DOHH2 (cell line): Measurements from ENCODE around the gene PCNX4.
A peak's percentile ranks its signal among the peaks of the same experiment; 100 is the strongest.
"Not testable (repeated sequence)": the region's sequence is repeated elsewhere in the genome, so short reads cannot be mapped to it uniquely, and the experiment has no call there.

Experiments used
- H3F3A ChIP-seq: fragments of 200-600 bp; sonication (generic), shearing (Covaris generic); 2 replicates; pipeline ENCODE4 v1.6.0; 2016; ENCODE audit warnings: antibody characterized with exemption, mild to moderate bottlenecking; ENCODE audit not compliant: control insufficient read depth, insufficient read depth
- H3K27ac ChIP-seq: fragments of 200-600 bp; sonication (generic); 2 replicates; pipeline ENCODE4 v1.5.1; 2014; ENCODE audit warnings: low read depth, mild to moderate bottlenecking, low read length, moderate library complexity
- H3K27me3 ChIP-seq: fragments of 200-600 bp; sonication (generic); 2 replicates; pipeline ENCODE4 v1.6.1; 2014; ENCODE audit warnings: mild to moderate bottlenecking, low read length, mixed read lengths; ENCODE audit not compliant: control insufficient read depth
- H3K36me3 ChIP-seq: fragments of 200-600 bp; sonication (generic); 2 replicates; pipeline ENCODE4 v1.6.1; 2014; ENCODE audit warnings: mild to moderate bottlenecking, low read length, moderate library complexity, mixed read lengths; ENCODE audit not compliant: control insufficient read depth
- H3K4me1 ChIP-seq: fragments of 200-600 bp; sonication (generic); 2 replicates; pipeline ENCODE4 v1.6.1; 2014; ENCODE audit warnings: mild to moderate bottlenecking, low read length, mixed read lengths; ENCODE audit not compliant: control insufficient read depth
- H3K4me2 ChIP-seq: fragments of 200-600 bp; sonication (generic); 2 replicates; pipeline ENCODE4 v1.6.0; 2014; ENCODE audit warnings: mild to moderate bottlenecking, low read length, moderate library complexity
- H3K4me3 ChIP-seq: fragments of 200-600 bp; sonication (generic); 2 replicates; pipeline ENCODE4 v1.5.1; 2014; ENCODE audit warnings: mild to moderate bottlenecking, low read length, mixed read lengths
- H3K79me2 ChIP-seq: fragments of 200-600 bp; sonication (generic); 2 replicates; pipeline ENCODE4 v1.6.1; 2014; ENCODE audit warnings: mild to moderate bottlenecking, low read length, mixed read lengths; ENCODE audit not compliant: control insufficient read depth
- H3K9me2 ChIP-seq: fragments of 200-600 bp; sonication (generic); replicated peaks from 2 replicates; pipeline ENCODE4 v1.6.1; 2014; ENCODE audit warnings: mild to moderate bottlenecking, low read length, mixed read lengths; ENCODE audit not compliant: control insufficient read depth
- H3K9me3 ChIP-seq: fragments of 200-600 bp; sonication (generic); 2 replicates; pipeline ENCODE4 v1.6.1; 2014; ENCODE audit warnings: antibody characterized with exemption, low read length, mixed read lengths; ENCODE audit not compliant: control insufficient read depth, insufficient read depth
- H4K20me1 ChIP-seq: fragments of 200-600 bp; sonication (generic); 2 replicates; pipeline ENCODE4 v1.6.0; 2014; ENCODE audit warnings: low read depth, mild to moderate bottlenecking, antibody characterized with exemption, low read length, moderate library complexity; ENCODE audit not compliant: control insufficient read depth, insufficient read depth
- EZH2phosphoT487 ChIP-seq: fragments of 200-600 bp; sonication (generic); IDR thresholded peaks from 2 replicates; pipeline ENCODE4 v1.6.1; 2017; ENCODE audit warnings: borderline replicate concordance, mild to moderate bottlenecking, antibody characterized with exemption, low read length, moderate library complexity, mixed read lengths
- TF ChIP-seq, protein P1 (sequence below): fragments of 200-600 bp; sonication (generic); IDR thresholded peaks from one replicate; pipeline ENCODE4 v1.5.1; 2014; ENCODE audit warnings: antibody characterized with exemption, mild to moderate bottlenecking, low read depth, low read length; ENCODE audit not compliant: poor library complexity, severe bottlenecking

The PCNX4 gene

DNA sequence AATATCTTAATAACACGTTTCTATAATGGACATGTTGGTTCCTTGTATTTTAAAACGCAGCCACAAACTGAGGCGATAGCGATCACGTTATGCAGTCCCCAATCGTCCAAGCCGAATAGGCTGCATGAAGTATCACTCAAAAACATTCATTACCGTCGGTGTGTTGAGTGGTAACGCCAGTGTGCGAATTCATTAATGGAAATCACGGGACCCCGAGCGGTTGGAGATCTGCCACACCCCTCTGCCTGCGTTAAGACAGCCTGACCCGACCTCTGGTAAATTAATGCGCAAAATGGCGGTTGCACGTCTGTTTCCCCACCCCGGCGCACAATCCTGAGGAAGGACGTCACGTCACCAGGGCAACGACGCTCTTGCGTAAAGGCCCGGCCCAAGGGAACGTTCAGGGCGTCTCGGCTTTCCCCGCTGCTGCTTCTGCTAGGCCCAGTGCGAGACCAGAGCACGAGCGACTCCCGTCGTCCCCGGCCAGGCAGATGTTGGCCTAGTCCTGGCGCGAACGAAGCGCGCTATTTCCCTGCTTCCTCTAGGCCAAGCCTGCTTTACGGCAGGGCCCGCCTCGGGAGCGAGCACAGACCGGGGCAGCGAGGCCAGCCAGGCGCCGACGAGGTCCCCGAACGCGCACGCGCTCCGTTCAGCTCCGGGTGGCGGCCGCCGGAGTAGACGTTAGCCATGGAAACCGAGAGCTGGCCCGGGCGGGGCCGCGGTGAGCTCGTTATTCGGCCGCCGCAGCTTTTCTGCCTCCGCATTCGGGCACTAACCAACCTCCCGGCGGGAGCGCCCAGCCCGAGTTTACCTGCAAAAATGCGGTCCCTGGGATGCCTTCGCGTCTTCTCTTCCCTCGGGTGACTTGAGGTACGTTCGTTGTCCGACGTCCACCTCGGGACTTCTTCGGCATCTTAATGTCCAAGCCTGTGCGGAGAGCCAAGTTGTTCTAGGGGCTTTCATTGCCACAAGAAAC is at the start of gene PCNX4:
Gene PCNX4, plus strand, starts transcription at position 374 of the 976 bp plus-strand sequence. CDS start 15,716 bp downstream, outside the sequence.
- no peaks in the 10 kb centered on the region for H3K9me3 ChIP-seq
- H3K4me3 ChIP-seq, result peak within 1 kb of the TSS; percentile 99
- H3F3A ChIP-seq, result peaks cover 3% of the 10 kb centered on the region; the same call in 1 of the 2 replicates
- H3K27ac ChIP-seq, result peak within 1 kb of the TSS; percentile 86
- peaks cover 32% of the 10 kb centered on the region for H3K4me1 ChIP-seq
- H4K20me1 ChIP-seq, result no peaks in the 10 kb centered on the region
- peaks cover 25% of the 10 kb centered on the region for H3K36me3 ChIP-seq
- H3K4me2 ChIP-seq, result peak within 1 kb of the TSS; percentile 68
- no peaks in the 10 kb centered on the region for H3K27me3 ChIP-seq
- no peaks in the 10 kb centered on the region for H3K9me2 ChIP-seq
- TF ChIP-seq, protein P1, sequence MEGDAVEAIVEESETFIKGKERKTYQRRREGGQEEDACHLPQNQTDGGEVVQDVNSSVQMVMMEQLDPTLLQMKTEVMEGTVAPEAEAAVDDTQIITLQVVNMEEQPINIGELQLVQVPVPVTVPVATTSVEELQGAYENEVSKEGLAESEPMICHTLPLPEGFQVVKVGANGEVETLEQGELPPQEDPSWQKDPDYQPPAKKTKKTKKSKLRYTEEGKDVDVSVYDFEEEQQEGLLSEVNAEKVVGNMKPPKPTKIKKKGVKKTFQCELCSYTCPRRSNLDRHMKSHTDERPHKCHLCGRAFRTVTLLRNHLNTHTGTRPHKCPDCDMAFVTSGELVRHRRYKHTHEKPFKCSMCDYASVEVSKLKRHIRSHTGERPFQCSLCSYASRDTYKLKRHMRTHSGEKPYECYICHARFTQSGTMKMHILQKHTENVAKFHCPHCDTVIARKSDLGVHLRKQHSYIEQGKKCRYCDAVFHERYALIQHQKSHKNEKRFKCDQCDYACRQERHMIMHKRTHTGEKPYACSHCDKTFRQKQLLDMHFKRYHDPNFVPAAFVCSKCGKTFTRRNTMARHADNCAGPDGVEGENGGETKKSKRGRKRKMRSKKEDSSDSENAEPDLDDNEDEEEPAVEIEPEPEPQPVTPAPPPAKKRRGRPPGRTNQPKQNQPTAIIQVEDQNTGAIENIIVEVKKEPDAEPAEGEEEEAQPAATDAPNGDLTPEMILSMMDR, result no peak
- TF ChIP-seq EZH2phosphoT487, result no peak
- peaks cover 54% of the 10 kb centered on the region for H3K79me2 ChIP-seq

DNA sequence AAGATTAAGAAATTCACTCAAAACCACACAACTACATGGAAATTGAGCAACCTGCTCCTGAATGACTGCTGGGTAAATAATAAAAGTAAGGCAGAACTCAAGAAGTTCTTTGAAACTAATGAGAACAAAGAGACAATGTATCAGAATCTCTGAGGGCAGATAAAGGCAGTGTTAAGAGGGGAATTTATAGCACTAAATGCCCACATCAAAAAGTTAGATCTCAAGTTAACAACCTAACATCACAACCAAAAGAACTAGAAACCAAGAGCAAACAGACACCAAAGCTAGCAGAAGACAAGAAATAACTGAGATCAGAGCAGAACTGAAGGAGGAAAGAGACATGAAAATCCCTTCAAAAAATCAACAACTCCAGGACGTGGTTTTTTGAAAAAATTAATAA is 43.7 kb upstream of the PCNX4 start:
- not testable (repeated sequence) for H3K27me3 ChIP-seq, H3K9me3 ChIP-seq, H4K20me1 ChIP-seq, H3F3A ChIP-seq, H3K27ac ChIP-seq, H3K4me1 ChIP-seq, H3K79me2 ChIP-seq, H3K4me3 ChIP-seq, H3K9me2 ChIP-seq, H3K4me2 ChIP-seq, H3K36me3 ChIP-seq

DNA sequence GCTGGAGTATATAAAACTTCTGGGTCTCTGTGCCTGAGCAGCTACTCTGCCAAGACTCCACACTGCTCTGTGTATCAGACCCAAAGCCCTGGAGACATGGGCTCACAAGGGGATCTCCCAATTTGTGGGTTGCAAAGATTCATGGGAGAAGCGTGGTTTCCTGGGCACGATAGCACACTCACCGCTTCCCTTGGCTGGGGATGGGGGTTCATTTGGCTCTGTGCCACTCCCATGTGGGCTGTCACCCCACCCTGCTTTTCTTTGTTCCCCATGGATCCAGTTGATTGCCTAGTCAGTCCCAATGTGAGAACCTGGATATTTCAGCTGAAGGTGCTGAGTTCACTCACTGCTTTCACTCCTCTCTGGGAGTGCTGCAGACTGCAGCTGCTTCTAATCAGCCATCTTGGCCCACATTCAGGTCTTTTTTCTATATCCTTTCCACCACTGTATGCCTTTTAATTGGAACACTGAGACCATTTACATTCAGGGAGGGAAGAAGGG is 40.0 kb upstream of the PCNX4 start:
- TF ChIP-seq EZH2phosphoT487, result no peak
- TF ChIP-seq, protein P1, result no peak
- Histone ChIP-seq H3K27me3 (no peaks in the 10 kb centered on the region; the same call in 1 of the 2 replicates), H3K79me2 (no peaks in the 10 kb centered on the region), H3K9me2 (no peaks in the 10 kb centered on the region), H3K36me3 (no peaks in the 10 kb centered on the region), H3K9me3 (no peaks in the 10 kb centered on the region), H4K20me1 (no peaks in the 10 kb centered on the region), H3K27ac (no peak overlapping the region), H3K4me3 (no peak overlapping the region), H3F3A (no peaks in the 10 kb centered on the region), H3K4me1 (no peaks in the 10 kb centered on the region), H3K4me2 (no peak overlapping the region)

DNA sequence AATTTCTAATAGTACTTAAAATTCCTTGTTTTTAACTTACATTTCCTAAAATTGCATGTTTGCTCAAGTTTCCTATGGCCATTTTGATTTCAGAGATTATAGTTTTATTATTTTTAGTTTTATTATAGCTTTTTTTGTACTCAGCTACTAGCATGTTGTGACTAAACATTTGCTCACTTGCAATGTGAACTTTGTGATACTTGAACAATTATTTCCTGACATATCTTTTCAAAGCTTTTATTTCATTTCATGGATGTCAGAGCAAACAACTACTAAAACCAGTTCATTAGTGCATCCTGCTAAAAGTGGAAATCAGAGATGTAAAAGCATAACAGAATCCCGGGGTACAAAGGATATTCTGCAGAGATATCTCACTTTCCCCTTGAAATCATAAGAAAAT is 33.6 kb upstream of the PCNX4 start:
- no peak overlapping the region for H3K4me2 ChIP-seq
- no peak for TF ChIP-seq EZH2phosphoT487
- TF ChIP-seq, protein P1, result no peak
- no peaks in the 10 kb centered on the region for H3K79me2 ChIP-seq
- no peaks in the 10 kb centered on the region for H3K36me3 ChIP-seq
- no peaks in the 10 kb centered on the region for H3K27me3 ChIP-seq
- H3K9me3 ChIP-seq, result no peaks in the 10 kb centered on the region
- no peak overlapping the region for H3K4me3 ChIP-seq
- H3K27ac ChIP-seq, result no peak overlapping the region
- H3K9me2 ChIP-seq, result no peaks in the 10 kb centered on the region
- H3K4me1 ChIP-seq, result no peaks in the 10 kb centered on the region
- no peaks in the 10 kb centered on the region; the same call in 1 of the 2 replicates for H3F3A ChIP-seq
- no peaks in the 10 kb centered on the region for H4K20me1 ChIP-seq
